Smooth muscle cell (in vitro differentiated cells): ENCODE measurements around the gene NOP53. TPM values are rescaled to one million over a fixed set of nuclear protein-coding genes. Genes with fewer than 3 reads are reported as not detected.

Experiments used
- DNase-seq: peaks from one replicate; lab custom pipeline; 2025; ENCODE audit not compliant: unreplicated experiment; lab: John Stamatoyannopoulos, UW
- H2AFZ ChIP-seq: fragments of 200-600 bp; sonication (generic); 2 replicates; pipeline ENCODE4 v1.6.0; 2016; ENCODE audit warnings: antibody characterized with exemption, low read depth, mild to moderate bottlenecking
- H3F3A ChIP-seq: fragments of 200-600 bp; sonication (generic); 2 replicates; pipeline ENCODE4 v1.6.0; 2017; ENCODE audit warnings: antibody characterized with exemption, low read depth
- H3K27ac ChIP-seq: fragments of 200-600 bp; sonication (generic); 2 replicates; pipeline ENCODE4 v1.5.1; 2016; ENCODE audit warnings: low read depth, mild to moderate bottlenecking
- H3K27me3 ChIP-seq: fragments of 200-600 bp; sonication (generic); 2 replicates; pipeline ENCODE4 v1.6.1; 2016; ENCODE audit warnings: low read depth, mild to moderate bottlenecking
- H3K36me3 ChIP-seq: fragments of 200-600 bp; sonication (generic); 2 replicates; pipeline ENCODE4 v1.5.1; 2016; ENCODE audit warnings: low read depth
- H3K4me1 ChIP-seq: fragments of 200-600 bp; sonication (generic); 2 replicates; pipeline ENCODE4 v1.5.1; 2016; ENCODE audit warnings: low read depth
- H3K4me2 ChIP-seq: fragments of 200-600 bp; sonication (generic); 2 replicates; pipeline ENCODE4 v1.6.0; 2016; ENCODE audit warnings: mild to moderate bottlenecking
- H3K4me3 ChIP-seq: fragments of 200-600 bp; sonication (generic); 2 replicates; pipeline ENCODE4 v1.5.1; 2016; ENCODE audit warnings: mild to moderate bottlenecking
- H3K79me2 ChIP-seq: fragments of 200-600 bp; sonication (generic); 2 replicates; pipeline ENCODE4 v1.6.0; 2016; ENCODE audit warnings: low read depth, mild to moderate bottlenecking
- H3K9ac ChIP-seq: fragments of 200-600 bp; sonication (generic); 2 replicates; pipeline ENCODE4 v1.6.0; 2016; ENCODE audit warnings: low read depth
- H3K9me3 ChIP-seq: fragments of 200-600 bp; sonication (generic); replicated peaks from 2 replicates; pipeline ENCODE4 v1.5.1; 2016; ENCODE audit warnings: low read depth
- H4K20me1 ChIP-seq: fragments of 200-600 bp; sonication (generic); 2 replicates; pipeline ENCODE4 v1.6.0; 2016; ENCODE audit warnings: low read depth
- CTCF ChIP-seq: fragments of 200-600 bp; sonication (generic); IDR thresholded peaks from 2 replicates; pipeline ENCODE4 v1.5.1; 2017; ENCODE audit warnings: borderline replicate concordance, mild to moderate bottlenecking, antibody characterized with exemption; ENCODE audit not compliant: insufficient read depth, poor library complexity, severe bottlenecking
- WGBS: methylation state at CpG from one replicate; pipeline ENCODE4 v1.1.7; 2016; ENCODE audit warnings: low lambda C conversion rate; 5-methylcytosine and 5-hydroxymethylcytosine counted together
- polyA plus RNA-seq: library from polyadenylated mRNA; unstranded; fragments of >200 nt; fragmentation: Nextera tagmentation; extraction: Ambion mirVana; gene quantifications from 2 replicates; pipeline ENCODE4 v1.2.1, GENCODE V29; 2016
- total RNA-seq: library from RNA; depleted of rRNA; stranded (reverse); fragments of >200 nt; gene quantifications from 2 replicates; pipeline ENCODE4 v1.2.3, GENCODE V29; 2014

Gene NOP53
- total and polyA plus RNA-seq, 2 experiments from 2014 or later = 42.8 to 74.5 TPM

DNA sequence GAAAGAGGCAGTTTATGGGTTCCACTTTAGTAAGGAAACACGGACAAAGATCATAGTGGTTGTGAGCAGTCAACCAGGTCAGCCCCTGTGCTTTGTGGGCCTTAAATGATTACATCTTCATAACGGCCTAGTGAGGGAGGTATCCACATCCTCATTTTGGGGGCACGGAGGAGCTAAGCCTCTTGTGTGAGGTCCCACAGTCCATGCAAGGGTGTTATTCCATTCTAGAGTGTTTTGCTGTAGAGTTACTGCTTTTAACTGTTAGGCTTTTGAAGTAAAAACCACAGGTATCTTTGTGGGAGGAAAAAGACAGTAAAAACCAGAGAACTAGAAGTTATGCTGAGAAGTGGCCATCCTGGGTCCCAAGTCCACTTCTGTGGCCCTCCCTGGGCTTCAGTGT is 4.0 kb downstream of the NOP53 start:
- Histone ChIP-seq H3K79me2 (peaks cover 37% of the 10 kb centered on the region), H3K27ac (no peak overlapping the region), H3K4me1 (peaks cover 7% of the 10 kb centered on the region), H3K4me3 (no peak overlapping the region), H3K9ac (no peak overlapping the region), H2AFZ (no peak overlapping the region), H3F3A (peaks cover 4% of the 10 kb centered on the region), H3K27me3 (no peaks in the 10 kb centered on the region), H3K36me3 (no peaks in the 10 kb centered on the region), H3K4me2 (no peak overlapping the region), H4K20me1 (peaks cover 56% of the 10 kb centered on the region), H3K9me3 (no peaks in the 10 kb centered on the region)
- WGBS = 94% methylated on average over 3 of the region's 3 CpGs
- no peak for TF ChIP-seq CTCF
- no peak for DNase-seq

DNA sequence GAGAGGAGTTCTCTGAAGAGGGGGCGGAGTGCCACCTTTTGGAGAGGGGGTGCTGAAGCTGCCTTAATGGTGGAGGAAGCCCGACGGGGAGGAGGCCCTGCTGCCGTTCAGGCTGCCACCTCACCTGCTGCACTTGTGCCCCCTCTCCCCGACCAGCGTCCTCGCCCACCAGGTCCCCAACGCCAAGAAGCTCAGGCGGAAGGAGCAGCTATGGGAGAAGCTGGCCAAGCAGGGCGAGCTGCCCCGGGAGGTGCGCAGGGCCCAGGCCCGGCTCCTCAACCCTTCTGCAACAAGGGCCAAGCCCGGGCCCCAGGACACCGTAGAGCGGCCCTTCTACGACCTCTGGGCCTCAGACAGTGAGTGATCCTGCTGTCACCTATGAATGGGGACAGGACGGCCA is 5.4 kb downstream of the NOP53 start:
- peaks cover 34% of the 10 kb centered on the region for H3K79me2 ChIP-seq
- TF ChIP-seq CTCF = no peak
- no peak for DNase-seq
- 99% methylated on average over 14 of the region's 18 CpGs for WGBS
- H3K27me3 ChIP-seq = no peaks in the 10 kb centered on the region
- no peak overlapping the region for H3K4me2 ChIP-seq
- H3K27ac ChIP-seq = no peak overlapping the region
- no peak overlapping the region for H3K9ac ChIP-seq
- H3K4me1 ChIP-seq = peaks cover 7% of the 10 kb centered on the region
- no peaks in the 10 kb centered on the region for H3K36me3 ChIP-seq
- H3K9me3 ChIP-seq = no peaks in the 10 kb centered on the region
- no peak overlapping the region for H2AFZ ChIP-seq
- no peaks in the 10 kb centered on the region for H3F3A ChIP-seq
- peaks cover 56% of the 10 kb centered on the region for H4K20me1 ChIP-seq
- H3K4me3 ChIP-seq = no peak overlapping the region

DNA sequence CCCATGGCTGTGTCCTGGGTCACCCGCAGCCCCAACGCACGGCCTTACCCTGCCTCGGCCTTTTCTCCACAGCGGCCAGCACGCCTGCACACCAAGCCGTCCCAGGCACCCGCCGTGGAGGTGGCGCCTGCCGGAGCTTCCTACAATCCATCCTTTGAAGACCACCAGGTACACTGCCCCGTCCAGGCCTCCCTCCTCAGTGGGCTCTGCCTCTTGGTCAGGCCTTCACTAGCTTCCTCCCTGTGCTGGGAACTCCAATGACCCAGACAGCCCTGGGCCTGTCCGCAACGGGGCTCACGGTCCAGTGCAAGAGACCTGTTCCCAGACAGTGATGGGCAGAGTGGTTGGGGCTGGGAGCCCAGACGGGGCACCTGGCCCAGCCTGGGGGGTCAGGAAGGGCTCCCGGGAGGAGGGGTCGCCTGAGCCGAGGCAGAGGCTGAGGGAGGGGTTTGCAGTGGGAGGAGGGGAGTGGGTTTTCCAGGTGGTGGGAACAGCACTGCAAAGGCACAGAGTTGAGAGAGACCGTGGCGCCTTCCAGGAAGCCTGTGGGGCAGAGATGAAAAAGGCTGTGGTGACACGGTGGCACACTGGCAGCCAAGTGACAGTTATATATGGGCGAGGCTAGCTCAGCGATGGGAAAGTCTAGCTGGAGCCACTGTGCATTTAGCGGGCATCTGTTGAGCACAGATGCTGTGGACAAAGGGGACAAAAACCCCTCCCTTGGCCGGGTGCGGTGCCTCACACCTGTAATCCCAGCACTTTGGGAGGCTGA is 7.3 kb downstream of the NOP53 start:
- no peaks in the 10 kb centered on the region for H3F3A ChIP-seq
- no peaks in the 10 kb centered on the region for H3K4me1 ChIP-seq
- no peak for TF ChIP-seq CTCF
- no peak overlapping the region for H3K9ac ChIP-seq
- H3K4me3 ChIP-seq = no peak overlapping the region
- H3K9me3 ChIP-seq = no peaks in the 10 kb centered on the region
- no peaks in the 10 kb centered on the region for H3K36me3 ChIP-seq
- H3K27me3 ChIP-seq = no peaks in the 10 kb centered on the region
- no peak overlapping the region for H3K27ac ChIP-seq
- no peak overlapping the region for H2AFZ ChIP-seq
- peaks cover 16% of the 10 kb centered on the region for H3K79me2 ChIP-seq
- H3K4me2 ChIP-seq = no peak overlapping the region
- DNase-seq = no peak
- 98% methylated on average over 24 of the region's 27 CpGs for WGBS
- peaks cover 48% of the 10 kb centered on the region for H4K20me1 ChIP-seq
